GM11168 (cell line): ENCODE results near the gene CHRNA9.
"Not testable (repeated sequence)": the region's sequence is repeated elsewhere in the genome, so short reads cannot be mapped to it uniquely, and the experiment has no call there.

Experiments used
- in situ Hi-C: fragments of 300-500 bp; cut with MboI; formaldehyde crosslinking; loops from one replicate; pipeline ENCODE4 v1.12.0; 2022; ENCODE audit warnings: low sequenced_read_pairs; ENCODE audit not compliant: unreplicated experiment

CHRNA9 gene

DNA sequence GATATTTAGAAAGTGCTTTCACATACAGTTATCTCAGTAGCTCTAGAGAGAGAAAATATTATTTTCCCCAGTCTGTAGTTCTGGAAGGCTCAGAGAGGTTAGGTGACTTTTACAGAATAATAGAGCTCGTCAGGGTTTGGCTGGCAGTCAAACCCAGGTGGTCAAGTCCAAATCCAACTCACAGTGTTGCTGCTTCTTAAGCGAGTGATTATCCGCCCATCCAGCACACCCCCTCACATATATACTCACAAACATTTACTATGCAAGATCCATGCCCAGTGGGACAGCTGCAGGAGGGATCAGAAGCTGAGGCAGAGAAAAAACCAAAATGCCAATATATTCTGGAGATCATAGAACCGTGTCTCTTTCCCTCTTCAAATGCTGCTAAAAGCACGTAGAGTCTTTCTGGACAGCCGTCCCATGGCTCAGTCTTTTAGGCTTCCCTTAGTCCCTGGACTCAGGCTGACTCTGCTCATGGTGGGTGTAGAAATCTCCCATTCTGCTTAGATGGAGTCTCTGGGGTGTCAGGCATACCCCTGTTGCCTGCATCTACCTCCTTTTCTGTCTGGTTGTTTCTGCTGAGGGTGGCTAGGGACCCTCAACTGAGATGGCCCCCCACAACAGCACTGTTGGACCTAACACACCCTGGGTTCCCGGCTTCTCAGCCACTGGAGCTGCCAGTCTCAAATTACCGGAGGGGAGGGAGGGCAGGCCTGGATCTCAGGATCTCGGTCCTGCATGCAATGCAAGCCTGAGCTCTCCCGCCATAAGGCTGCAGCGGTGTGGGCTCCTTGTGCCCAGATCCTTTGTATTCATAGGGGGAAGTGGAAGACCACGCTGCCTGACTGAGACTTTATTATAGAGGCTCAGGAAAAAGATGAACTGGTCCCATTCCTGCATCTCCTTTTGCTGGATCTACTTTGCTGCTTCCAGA lies at the start of gene CHRNA9:
Gene CHRNA9 (plus strand): TSS at position 743 of the 934 bp plus-strand sequence. CDS start 135 bp downstream, at position 878.
- in situ Hi-C loops = no loop called here

- in situ Hi-C loops = no loop called here
Measured at GRCh38 chr4:40285692-40286091, 49.4 kb upstream of the CHRNA9 start.

- in situ Hi-C loops = no loop called here
Measured at GRCh38 chr4:40288566-40288965, 46.6 kb upstream of the CHRNA9 start.

GRCh38 chr4:40289366-40290188 lies 45.6 kb upstream of the CHRNA9 start:
- in situ Hi-C loops = no loop called here

- in situ Hi-C loops = not testable (repeated sequence)
Measured at GRCh38 chr4:40290611-40291186, 44.4 kb upstream of the CHRNA9 start.

- in situ Hi-C loops = no loop called here
Measured at GRCh38 chr4:40292313-40292759, 42.8 kb upstream of the CHRNA9 start.

DNA sequence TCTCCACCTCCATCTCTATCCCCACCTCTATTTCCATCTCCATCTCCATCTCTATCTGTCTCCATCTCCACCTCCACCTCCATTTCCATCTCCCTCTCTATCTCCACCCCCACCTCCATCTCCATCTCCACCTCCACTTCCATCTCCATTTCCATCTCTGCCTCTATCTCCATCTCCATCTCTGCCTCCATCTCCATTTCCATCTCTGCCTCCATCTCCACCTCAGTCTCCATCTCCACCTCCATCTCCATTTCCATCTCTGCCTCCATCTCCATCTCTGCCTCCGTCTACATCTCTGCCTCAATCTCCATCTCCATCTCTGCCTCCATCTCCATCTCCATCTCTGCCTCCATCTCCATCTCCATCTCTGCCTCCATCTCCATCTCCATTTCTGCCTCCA lies 40.8 kb upstream of the CHRNA9 start:
- in situ Hi-C loops = no loop called here

DNA sequence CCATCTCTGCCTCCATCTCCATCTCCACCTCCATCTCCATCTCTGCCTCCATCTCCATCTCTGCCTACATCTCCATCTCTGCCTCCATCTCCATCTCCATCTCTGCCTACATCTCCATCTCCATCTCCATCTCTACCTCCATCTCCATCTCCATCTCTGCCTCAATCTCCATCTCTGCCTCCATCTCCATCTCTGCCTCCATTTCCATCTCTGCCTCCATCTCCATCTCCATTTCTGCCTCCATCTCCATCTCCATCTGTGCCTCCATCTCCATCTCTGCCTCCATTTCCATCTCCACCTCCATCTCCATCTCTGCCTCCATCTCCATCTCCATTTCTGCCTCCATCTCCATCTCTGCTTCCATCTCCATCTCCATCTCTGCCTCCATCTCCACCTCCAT lies 40.1 kb upstream of the CHRNA9 start:
- in situ Hi-C loops = not testable (repeated sequence)

DNA sequence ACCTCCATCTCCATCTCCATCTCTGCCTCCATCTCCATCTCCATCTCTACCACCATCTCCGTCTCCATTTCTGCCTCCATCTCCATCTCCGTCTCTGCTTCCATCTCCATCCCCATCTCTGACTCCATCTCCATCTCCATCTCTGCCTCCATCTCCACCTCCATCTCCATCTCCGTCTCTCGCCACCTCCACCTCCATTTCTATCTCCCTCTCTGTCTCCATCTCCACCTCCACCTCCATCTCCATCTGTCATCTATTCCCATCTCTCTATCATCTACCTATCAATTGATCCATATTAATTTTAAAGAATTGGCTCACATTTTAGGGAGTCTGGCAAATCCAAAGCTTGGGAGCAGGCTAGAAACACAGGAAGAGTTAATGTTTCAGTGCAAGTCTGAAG lies 39.6 kb upstream of the CHRNA9 start:
- in situ Hi-C loops = no loop called here

DNA sequence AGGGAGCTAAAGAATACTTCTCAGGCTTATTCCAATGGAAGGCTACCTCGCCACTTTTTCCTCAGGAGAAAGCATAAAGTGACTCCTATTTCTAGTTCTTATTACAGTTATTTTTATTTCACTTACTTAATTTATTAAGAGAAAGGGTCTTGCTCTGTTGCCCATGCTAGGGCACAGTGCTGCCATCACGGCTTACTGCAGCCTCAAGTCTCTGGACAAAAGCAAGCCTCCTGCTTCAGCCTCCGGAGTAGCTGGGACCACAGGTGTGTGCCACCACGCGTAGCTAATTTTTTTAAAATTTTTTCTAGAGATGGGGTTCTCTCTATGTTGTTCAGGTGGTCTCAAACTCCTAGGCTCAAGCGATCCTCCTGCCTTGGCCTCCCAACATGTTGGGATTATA lies 36.0 kb upstream of the CHRNA9 start:
- in situ Hi-C loops = no loop called here

DNA sequence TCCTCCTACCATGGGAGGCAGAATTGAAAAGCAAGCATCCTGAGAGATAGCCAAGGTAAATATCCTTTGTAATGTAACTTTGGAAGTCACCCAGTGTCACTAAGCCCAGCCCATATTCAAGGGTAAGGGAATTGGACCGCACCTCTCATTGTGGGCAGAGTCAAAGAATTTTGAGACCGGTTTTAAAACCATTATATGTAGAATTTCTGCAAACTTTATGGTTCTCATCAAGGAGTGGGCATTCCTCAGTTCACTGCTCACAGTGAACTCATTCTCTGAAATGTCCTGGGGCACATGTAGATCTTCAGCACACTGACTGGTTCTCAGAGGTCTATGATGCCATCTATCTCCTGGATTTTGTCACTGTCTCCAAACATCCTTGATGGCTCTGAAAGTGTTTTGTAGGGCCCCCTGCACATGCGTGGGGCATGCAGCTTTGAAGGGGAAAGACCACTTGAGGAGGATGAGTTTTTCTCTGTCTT lies 35.3 kb upstream of the CHRNA9 start:
- in situ Hi-C loops = no loop called here

DNA sequence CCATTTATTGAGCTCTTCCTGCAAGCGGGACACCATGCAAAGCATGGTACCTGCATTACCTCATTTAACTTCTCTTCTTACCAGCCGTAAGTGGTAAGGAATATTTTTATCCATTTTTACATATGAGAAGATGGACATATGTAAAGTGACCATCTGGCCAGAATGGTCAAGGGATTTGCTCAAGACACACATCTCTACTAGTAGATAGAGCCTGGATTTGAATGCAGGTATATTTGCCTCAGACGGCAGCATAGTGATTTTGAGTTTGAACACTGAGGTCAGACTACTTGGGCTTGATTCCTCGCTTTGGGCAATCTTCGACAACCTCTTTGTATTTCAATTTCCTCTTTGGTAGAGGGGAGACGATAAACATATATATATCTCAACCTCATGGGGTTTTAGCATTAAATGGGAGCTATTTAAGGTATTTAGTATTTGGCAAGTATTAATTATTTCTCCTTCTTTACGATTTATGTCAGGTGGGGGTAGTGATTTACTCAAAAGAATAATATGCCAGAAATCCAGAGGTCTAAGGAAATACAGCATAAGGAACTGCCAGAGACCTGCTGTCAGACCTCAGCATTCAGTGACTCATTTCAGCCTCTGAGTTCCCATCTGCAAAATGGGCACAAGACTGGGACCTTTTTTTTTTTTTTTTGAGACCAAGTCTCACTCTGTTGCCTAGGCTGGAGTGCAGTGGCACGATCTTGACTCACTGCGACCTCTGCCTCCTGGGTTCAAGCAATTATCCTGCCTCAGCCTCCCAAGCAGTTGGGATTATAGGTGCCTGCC lies 34.6 kb upstream of the CHRNA9 start:
- in situ Hi-C loops = no loop called here

- in situ Hi-C loops = no loop called here
Measured at GRCh38 chr4:40301603-40302002, 33.5 kb upstream of the CHRNA9 start.

DNA sequence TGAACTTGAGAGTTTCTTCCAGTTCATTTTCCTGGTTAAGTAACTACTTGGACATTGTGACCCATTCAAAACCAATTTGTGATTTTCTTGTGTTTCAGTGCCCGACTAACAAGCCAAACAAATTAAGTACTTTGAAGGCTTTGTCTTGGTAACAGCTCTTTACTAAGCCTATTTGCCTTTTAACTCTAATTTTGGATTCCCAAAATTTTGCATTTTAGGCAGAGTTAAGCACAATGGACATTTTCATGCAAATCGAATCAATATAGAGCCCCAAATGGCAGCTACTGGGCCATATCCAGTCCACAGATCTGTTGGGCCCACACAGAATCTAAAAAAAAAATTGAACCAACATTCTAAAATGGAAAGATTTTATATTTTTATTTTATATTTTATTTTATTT lies 31.4 kb upstream of the CHRNA9 start:
- in situ Hi-C loops = no loop called here

GRCh38 chr4:40305328-40306170 lies 29.6 kb upstream of the CHRNA9 start:
- in situ Hi-C loops = no loop called here

DNA sequence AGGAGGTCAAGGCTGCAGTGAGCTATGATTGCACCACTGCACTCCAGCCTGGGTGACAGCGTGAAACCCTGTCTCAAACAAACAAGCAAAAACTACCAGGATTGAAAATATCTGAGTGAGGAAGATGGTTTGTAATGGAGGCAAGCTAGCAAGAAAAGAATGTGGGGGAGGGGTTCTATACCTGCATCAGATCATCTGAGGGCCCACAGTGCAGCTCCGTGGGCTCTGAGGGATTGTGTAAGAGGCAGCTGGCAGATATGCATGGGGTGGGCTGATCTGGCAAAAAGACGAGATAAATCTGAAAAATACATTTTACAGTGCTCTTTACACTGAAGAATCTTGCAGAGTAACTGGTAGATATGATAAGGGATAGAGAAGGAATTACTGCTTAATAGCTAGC lies 28.9 kb upstream of the CHRNA9 start:
- in situ Hi-C loops = no loop called here

- in situ Hi-C loops = no loop called here
Measured at GRCh38 chr4:40306976-40307375, 28.2 kb upstream of the CHRNA9 start.

- in situ Hi-C loops = no loop called here
Measured at GRCh38 chr4:40307627-40308497, 27.3 kb upstream of the CHRNA9 start.
